Endothelial cell of umbilical vein (primary cell): Measurements from ENCODE around the gene GCM1. TPM values are rescaled to one million over a fixed set of nuclear protein-coding genes. Genes with fewer than 3 reads are reported as not detected.

Source experiments
- BruUV-seq: library from RNA; stranded (reverse); fragments of 400-500 nt; replicated peaks from 2 replicates; lab custom pipeline; 2021; lab: Mats Ljungman, UMichigan
- CTCF ChIA-PET: fragments of 300-600, 350-600 bp; sonication (Branson Sonifier 250); formaldehyde crosslinking; loops from one replicate; lab custom pipeline; 2021; ENCODE audit warnings: antibody characterized with exemption, inconsistent platforms; lab: Charles Lee
- POLR2A ChIA-PET: fragments of 300-600, 350-600 bp; sonication (Branson Sonifier 250); formaldehyde crosslinking; loops from one replicate; lab custom pipeline; 2021; ENCODE audit warnings: antibody characterized with exemption, inconsistent platforms; lab: Charles Lee
- DNase-seq: peaks from one replicate; pipeline ENCODE4 v3.0.0-alpha.2; 2011; ENCODE audit warnings: low read depth, low spot score
- FAIRE-seq: peaks from 2 replicates; lab custom pipeline; 2011; peaks lifted over from hg19 to GRCh38; lab: Jason Lieb, UNC
- H2AFZ ChIP-seq: 2 replicates; pipeline ENCODE4 v1.6.0; 2012; ENCODE audit warnings: low read depth, low read length, control low read depth, inconsistent platforms
- H3K27ac ChIP-seq: 2 replicates; pipeline ENCODE4 v1.5.1; 2011; ENCODE audit warnings: low read depth, mild to moderate bottlenecking, control low read depth, low read length, moderate library complexity; ENCODE audit not compliant: insufficient read depth
- H3K27me3 ChIP-seq, 2 experiments: 2 replicates each; pipeline versions ENCODE4 v1.6.0 to v1.6.1; 2011; ENCODE audit warnings: low read length in 2 of 2, mixed read lengths in 1 of 2; ENCODE audit not compliant: control insufficient read depth in 2 of 2, insufficient read depth in 2 of 2
- H3K36me3 ChIP-seq, 2 experiments: 2 replicates in 1 of 2; 3 replicates in 1 of 2; pipeline ENCODE4 v1.5.1; 2011; ENCODE audit warnings: low read length in 2 of 2, mild to moderate bottlenecking in 1 of 2, moderate library complexity in 1 of 2; ENCODE audit not compliant: control insufficient read depth in 2 of 2, insufficient read depth in 2 of 2; ENCODE audit errors: extremely low read depth in 1 of 2
- H3K4me1 ChIP-seq: 3 replicates; pipeline ENCODE4 v1.5.1; 2011; ENCODE audit warnings: mild to moderate bottlenecking, low read length; ENCODE audit not compliant: control insufficient read depth, insufficient read depth; ENCODE audit errors: extremely low read depth
- H3K4me2 ChIP-seq: 2 replicates; pipeline ENCODE4 v1.6.1; 2011; ENCODE audit warnings: low read length, control low read depth, mixed read lengths; ENCODE audit not compliant: insufficient read depth
- H3K4me3 ChIP-seq, 3 experiments: fragments of 200-600 bp in 1 of 3; sonication (generic), shearing (Covaris generic) in 1 of 3; replicated peaks in 1 of 3; 2 replicates each; pipeline ENCODE4 v1.5.1; 2011 to 2016; ENCODE audit warnings: control low read depth in 3 of 3, low read length in 3 of 3, mild to moderate bottlenecking in 2 of 3, inconsistent platforms in 1 of 3, low read depth in 1 of 3, moderate library complexity in 1 of 3; ENCODE audit not compliant: insufficient read depth in 1 of 3
- H3K79me2 ChIP-seq: 2 replicates; pipeline ENCODE4 v1.6.0; 2012; ENCODE audit warnings: low read length, inconsistent platforms; ENCODE audit not compliant: control insufficient read depth, insufficient read depth
- H3K9ac ChIP-seq: replicated peaks from 2 replicates; pipeline ENCODE3; 2011; ENCODE audit warnings: low read length, control low read depth; ENCODE audit not compliant: insufficient read depth; ENCODE audit errors: extremely low read depth
- H3K9me1 ChIP-seq: replicated peaks from 3 replicates; pipeline ENCODE4 v1.6.0; 2011; ENCODE audit warnings: mild to moderate bottlenecking, low read length; ENCODE audit not compliant: control insufficient read depth, insufficient read depth; ENCODE audit errors: extremely low read depth
- H3K9me3 ChIP-seq: replicated peaks from 2 replicates; pipeline ENCODE4 v1.5.1; 2012; ENCODE audit warnings: low read length, inconsistent platforms; ENCODE audit not compliant: control insufficient read depth, insufficient read depth
- H4K20me1 ChIP-seq: replicated peaks from 2 replicates; pipeline ENCODE3; 2011; ENCODE audit warnings: mild to moderate bottlenecking, low read length; ENCODE audit not compliant: control insufficient read depth, insufficient read depth; ENCODE audit errors: extremely low read depth
- EZH2 ChIP-seq: IDR thresholded peaks from 2 replicates; pipeline ENCODE4 v1.6.1; 2012; ENCODE audit warnings: borderline replicate concordance, low read depth, mild to moderate bottlenecking, moderate library complexity, low read length, inconsistent platforms; ENCODE audit not compliant: severe bottlenecking
- FOS ChIP-seq: IDR thresholded peaks from 2 replicates; pipeline ENCODE4 v1.6.1; 2011; ENCODE audit warnings: mild to moderate bottlenecking, low read length, moderate library complexity, borderline replicate concordance; ENCODE audit not compliant: insufficient read depth
- GATA2 ChIP-seq: IDR thresholded peaks from 2 replicates; pipeline ENCODE4 v1.7.0; 2011; ENCODE audit warnings: low read depth, mild to moderate bottlenecking, moderate library complexity, mixed read lengths, low read length; ENCODE audit not compliant: insufficient read length, insufficient read depth
- JUN ChIP-seq: IDR thresholded peaks from 2 replicates; pipeline ENCODE4 v1.6.1; 2011; ENCODE audit warnings: borderline replicate concordance, low read depth; ENCODE audit not compliant: insufficient read length, insufficient read depth
- MYC ChIP-seq: IDR thresholded peaks from one replicate; pipeline ENCODE4 v1.6.1; 2011; ENCODE audit warnings: mild to moderate bottlenecking, low read depth, low read length
- POLR2A ChIP-seq: IDR thresholded peaks from 2 replicates; pipeline ENCODE4 v1.6.1; 2012; ENCODE audit warnings: low read depth, mild to moderate bottlenecking, control low read depth, low read length
- POLR2AphosphoS5 ChIP-seq: IDR thresholded peaks from 2 replicates; pipeline ENCODE4 v1.6.1; 2012; ENCODE audit warnings: low read depth, mild to moderate bottlenecking, control low read depth, low read length, moderate library complexity; ENCODE audit not compliant: insufficient read depth
- dilution Hi-C: fragments of 300-500 bp; cut with MboI; formaldehyde crosslinking; loops from one replicate; pipeline ENCODE4 v1.15.0; 2019; ENCODE audit warnings: low sequenced_read_pairs; ENCODE audit not compliant: extremely low pct_ligation_motif_present
- intact Hi-C: fragments of 100-400 bp; cut with micrococcal nuclease; formaldehyde crosslinking; loops from one replicate; pipeline ENCODE4 v1.10.0; 2022
- polyA plus RNA-seq, 4 experiments: library from polyadenylated mRNA; depleted of rRNA in 3 of 4; stranded (reverse) in 3 of 4; unstranded in 1 of 4; fragments of >200 nt; gene quantifications; 2 replicates each; pipeline versions ENCODE4 v1.2.1 to v1.2.3, GENCODE V29; 2011 to 2012; ENCODE audit warnings: missing spikeins in 1 of 4
- total RNA-seq: library from RNA; stranded (reverse); gene quantifications from 2 replicates; pipeline ENCODE4 v1.2.3, GENCODE V29; 2021
- TF ChIP-seq, protein P1 (sequence below): IDR thresholded peaks from 2 replicates; pipeline ENCODE4 v1.6.1; 2011; ENCODE audit not compliant: insufficient read depth, insufficient read length
- TF ChIP-seq, protein P2 (sequence below), 2 donors: IDR thresholded peaks; 1 replicate in 1 of 2; 2 replicates in 1 of 2; pipeline ENCODE4 v1.5.1; 2011; ENCODE audit warnings: low read length in 2 of 2, mild to moderate bottlenecking in 2 of 2, moderate library complexity in 2 of 2, control low read depth in 1 of 2, inconsistent platforms in 1 of 2, low read depth in 1 of 2; ENCODE audit not compliant: insufficient read depth in 1 of 2; ENCODE audit errors: extremely low read depth in 1 of 2

GCM1 gene
- total and polyA plus RNA-seq, 2 donors (not counting 3 experiments of a cell fraction or from before 2014, with no cell fraction given), result not detected

DNA sequence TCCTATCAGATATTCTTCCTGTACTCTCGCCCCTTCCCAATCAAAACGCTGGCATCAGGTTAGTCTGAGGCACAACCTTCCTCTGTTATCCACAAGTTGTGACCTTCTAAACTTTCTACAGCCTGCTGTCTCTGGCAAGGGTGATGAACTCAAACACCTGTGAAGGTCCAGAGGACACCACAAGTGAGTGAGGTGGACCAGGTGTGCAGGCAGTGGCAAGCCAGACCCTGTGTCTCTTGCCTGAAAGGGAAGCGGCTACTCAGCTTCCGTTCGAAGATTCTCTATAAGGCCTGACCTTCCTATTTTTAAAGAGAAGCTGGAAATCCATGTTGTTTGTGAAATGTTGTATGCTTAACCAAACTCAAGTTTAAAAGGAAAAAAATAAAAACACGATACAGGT lies 36.8 kb downstream of the GCM1 start:
- H3K9ac ChIP-seq, result no peak overlapping the region
- no peaks in the 10 kb centered on the region for H3K9me3 ChIP-seq
- ChIA-PET POLR2A (no interaction called here), CTCF (no interaction called here)
- no peak overlapping the region for H3K27ac ChIP-seq
- no peaks in the 10 kb centered on the region for H3K9me1 ChIP-seq
- intact Hi-C loops (no loop called here), dilution Hi-C loops (no loop called here)
- no peaks in the 10 kb centered on the region for H3K4me1 ChIP-seq
- peaks cover 0 to 5% of the 10 kb centered on the region in 2 experiments for H3K27me3 ChIP-seq
- H3K4me2 ChIP-seq, result no peak overlapping the region
- no peak overlapping the region for H2AFZ ChIP-seq
- DNase-seq (no peak), FAIRE-seq (no peak)
- TF ChIP-seq FOS (no peak), POLR2A (no peak), JUN (no peak), EZH2 (no peak), POLR2AphosphoS5 (no peak), GATA2 (no peak), MYC (no peak)
- TF ChIP-seq, protein P1, sequence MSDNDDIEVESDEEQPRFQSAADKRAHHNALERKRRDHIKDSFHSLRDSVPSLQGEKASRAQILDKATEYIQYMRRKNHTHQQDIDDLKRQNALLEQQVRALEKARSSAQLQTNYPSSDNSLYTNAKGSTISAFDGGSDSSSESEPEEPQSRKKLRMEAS, result no peak
- TF ChIP-seq, protein P2, sequence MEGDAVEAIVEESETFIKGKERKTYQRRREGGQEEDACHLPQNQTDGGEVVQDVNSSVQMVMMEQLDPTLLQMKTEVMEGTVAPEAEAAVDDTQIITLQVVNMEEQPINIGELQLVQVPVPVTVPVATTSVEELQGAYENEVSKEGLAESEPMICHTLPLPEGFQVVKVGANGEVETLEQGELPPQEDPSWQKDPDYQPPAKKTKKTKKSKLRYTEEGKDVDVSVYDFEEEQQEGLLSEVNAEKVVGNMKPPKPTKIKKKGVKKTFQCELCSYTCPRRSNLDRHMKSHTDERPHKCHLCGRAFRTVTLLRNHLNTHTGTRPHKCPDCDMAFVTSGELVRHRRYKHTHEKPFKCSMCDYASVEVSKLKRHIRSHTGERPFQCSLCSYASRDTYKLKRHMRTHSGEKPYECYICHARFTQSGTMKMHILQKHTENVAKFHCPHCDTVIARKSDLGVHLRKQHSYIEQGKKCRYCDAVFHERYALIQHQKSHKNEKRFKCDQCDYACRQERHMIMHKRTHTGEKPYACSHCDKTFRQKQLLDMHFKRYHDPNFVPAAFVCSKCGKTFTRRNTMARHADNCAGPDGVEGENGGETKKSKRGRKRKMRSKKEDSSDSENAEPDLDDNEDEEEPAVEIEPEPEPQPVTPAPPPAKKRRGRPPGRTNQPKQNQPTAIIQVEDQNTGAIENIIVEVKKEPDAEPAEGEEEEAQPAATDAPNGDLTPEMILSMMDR (IDR thresholded peaks at IDR 0.05; ENCODE audit: extremely low read depth in 1 of 2, insufficient read depth in 1 of 2, low read depth in 1 of 2, low read length in 2 of 2), result no peak
- H4K20me1 ChIP-seq, result no peaks in the 10 kb centered on the region
- no TSS peak for BruUV-seq
- H3K36me3 ChIP-seq, result no peaks in the 10 kb centered on the region
- no peak overlapping the region for H3K4me3 ChIP-seq
- no peaks in the 10 kb centered on the region for H3K79me2 ChIP-seq
